Lung (tissue), 12 donors: Measurements from ENCODE around the gene TXNRD1. TPM values are rescaled to one million over a fixed set of nuclear protein-coding genes. Genes with fewer than 3 reads are reported as not detected.

Source experiments
- ATAC-seq: fragments of 200-7000 bp; cut with Tn5 transposase; one replicate; pipeline ENCODE4 v1.9.1; 2020; ENCODE audit warnings: moderate number of reproducible peaks; ENCODE audit not compliant: insufficient read depth, low FRiP score
- DNase-seq, 3 donors: peaks; one replicate each; pipeline ENCODE4 v3.0.0-alpha.2; 2013 to 2017
- H3K27ac ChIP-seq, 2 donors: one replicate each; pipeline ENCODE4 v1.5.1; 2013; ENCODE audit warnings: mild to moderate bottlenecking in 2 of 2, moderate library complexity in 2 of 2, control low read depth in 1 of 2, inconsistent platforms in 1 of 2, low read depth in 1 of 2, low read length in 1 of 2
- H3K27me3 ChIP-seq, 3 donors: one replicate each; pipeline ENCODE4 v1.5.1; 2013; ENCODE audit warnings: low read length in 2 of 3; ENCODE audit not compliant: control insufficient read depth in 3 of 3, insufficient read depth in 3 of 3
- H3K36me3 ChIP-seq, 4 donors: one replicate each; pipeline ENCODE4 v1.5.1; 2013; ENCODE audit warnings: low read length in 4 of 4, mild to moderate bottlenecking in 1 of 4, moderate library complexity in 1 of 4; ENCODE audit not compliant: control insufficient read depth in 4 of 4, insufficient read depth in 4 of 4
- H3K4me1 ChIP-seq, 5 donors: one replicate each; pipeline ENCODE4 v1.5.1; 2013; ENCODE audit warnings: low read length in 5 of 5, mild to moderate bottlenecking in 2 of 5, moderate library complexity in 1 of 5; ENCODE audit not compliant: control insufficient read depth in 5 of 5, insufficient read depth in 5 of 5
- H3K4me3 ChIP-seq: one replicate; pipeline ENCODE4 v1.5.1; 2013; ENCODE audit warnings: mild to moderate bottlenecking, control low read depth, moderate library complexity
- H3K9ac ChIP-seq, 2 donors: one replicate each; pipeline ENCODE4 v1.5.1; 2013; ENCODE audit warnings: low read length in 2 of 2, control low read depth in 1 of 2; ENCODE audit not compliant: insufficient read depth in 1 of 2
- H3K9me3 ChIP-seq, 4 donors: one replicate each; pipeline ENCODE4 v1.5.1; 2013; ENCODE audit warnings: low read length in 3 of 4, mild to moderate bottlenecking in 1 of 4, moderate library complexity in 1 of 4; ENCODE audit not compliant: control insufficient read depth in 4 of 4, insufficient read depth in 3 of 4
- WGBS, 2 donors: extraction: QIAGEN DNeasy Blood & Tissue Kit; methylation state at CpG; one replicate each; pipeline ENCODE4 v1.1.7; 2013; 5-methylcytosine and 5-hydroxymethylcytosine counted together
- polyA plus RNA-seq, 2 donors: library from polyadenylated mRNA; stranded (reverse); fragments of 200-250 nt; gene quantifications; one replicate each; pipeline ENCODE4 v1.2.1, GENCODE V29; 2013
- total RNA-seq, 2 donors: library from RNA; depleted of rRNA in 1 of 2; stranded (reverse); fragments of >200 nt in 1 of 2; gene quantifications; one replicate each; pipeline ENCODE4 v1.2.1, GENCODE V29; 2014 to 2021
- TF ChIP-seq, protein P1 (sequence below): IDR thresholded peaks from 2 replicates; pipeline ENCODE4 v1.5.1; 2012; ENCODE audit warnings: mild to moderate bottlenecking; ENCODE audit errors: control extremely low read depth, extremely low read depth
- donor health status: control.
- donor health status: control.
- donor health status: Bipolar disorder and iron deficiency.
- donor health status: healthy.
- donor health status: DM: yes; HTN: yes; CAD: no.

Gene TXNRD1
- total and polyA plus RNA-seq, 4 donors = 74.2 to 166 (median 125) TPM

DNA sequence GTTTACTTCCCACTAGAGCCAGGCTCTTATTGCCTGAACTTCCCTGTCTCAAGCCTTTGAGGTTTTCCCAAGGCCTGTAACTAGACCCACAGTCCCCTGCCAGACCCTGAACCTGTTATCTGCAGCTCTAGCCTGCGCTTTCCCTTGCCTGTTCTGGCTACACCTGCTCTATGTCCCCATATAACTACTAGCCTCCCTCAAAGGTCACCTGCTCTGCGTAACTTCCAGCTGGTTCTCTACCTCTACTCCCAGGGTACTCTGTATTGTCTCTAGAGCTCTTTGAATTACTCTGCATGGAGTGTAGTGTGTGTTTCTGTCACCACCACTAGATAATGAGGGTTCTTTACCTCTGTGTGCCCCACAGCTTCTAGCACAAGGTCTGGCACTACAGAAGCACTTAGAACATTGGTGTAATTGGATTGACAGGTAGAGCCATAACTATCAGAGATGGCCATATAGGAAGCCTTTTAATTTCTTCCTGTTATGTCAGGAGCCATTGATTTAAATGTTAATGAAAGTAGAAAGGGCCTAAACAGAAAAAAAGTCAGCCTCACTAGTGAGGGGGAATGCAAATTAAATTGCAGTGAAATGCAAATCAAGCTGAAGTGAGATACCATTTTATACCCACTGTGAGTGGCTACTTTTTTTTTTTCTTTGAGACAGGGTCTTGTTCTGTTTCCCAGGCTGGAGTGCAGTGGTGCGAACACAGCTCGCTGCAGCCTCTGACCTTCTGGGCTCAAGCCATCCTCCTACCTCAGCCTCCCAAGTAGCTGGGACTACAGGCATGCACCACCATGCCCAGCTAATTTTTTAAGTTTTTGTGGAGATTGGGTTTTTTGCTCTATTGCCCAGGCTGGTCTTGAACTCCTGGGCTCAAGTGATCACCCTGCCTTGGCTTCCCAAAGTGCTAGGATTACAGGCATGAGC is 135.7 kb downstream of the TXNRD1 start:
- ATAC-seq (no peak), DNase-seq (no peak)
- 97 to 98% methylated on average over 4 of the region's 4 CpGs for WGBS, 2 donors
- Histone ChIP-seq H3K4me3 (no peak overlapping the region), H3K9ac (no peak overlapping the region), H3K27me3 (no peaks in the 10 kb centered on the region), H3K9me3 (no peaks in the 10 kb centered on the region), H3K27ac (no peak overlapping the region), H3K36me3 (peaks cover 12 to 28% (median 24%) of the 10 kb centered on the region in 4 donors), H3K4me1 (no peaks in the 10 kb centered on the region)
- TF ChIP-seq, protein P1, sequence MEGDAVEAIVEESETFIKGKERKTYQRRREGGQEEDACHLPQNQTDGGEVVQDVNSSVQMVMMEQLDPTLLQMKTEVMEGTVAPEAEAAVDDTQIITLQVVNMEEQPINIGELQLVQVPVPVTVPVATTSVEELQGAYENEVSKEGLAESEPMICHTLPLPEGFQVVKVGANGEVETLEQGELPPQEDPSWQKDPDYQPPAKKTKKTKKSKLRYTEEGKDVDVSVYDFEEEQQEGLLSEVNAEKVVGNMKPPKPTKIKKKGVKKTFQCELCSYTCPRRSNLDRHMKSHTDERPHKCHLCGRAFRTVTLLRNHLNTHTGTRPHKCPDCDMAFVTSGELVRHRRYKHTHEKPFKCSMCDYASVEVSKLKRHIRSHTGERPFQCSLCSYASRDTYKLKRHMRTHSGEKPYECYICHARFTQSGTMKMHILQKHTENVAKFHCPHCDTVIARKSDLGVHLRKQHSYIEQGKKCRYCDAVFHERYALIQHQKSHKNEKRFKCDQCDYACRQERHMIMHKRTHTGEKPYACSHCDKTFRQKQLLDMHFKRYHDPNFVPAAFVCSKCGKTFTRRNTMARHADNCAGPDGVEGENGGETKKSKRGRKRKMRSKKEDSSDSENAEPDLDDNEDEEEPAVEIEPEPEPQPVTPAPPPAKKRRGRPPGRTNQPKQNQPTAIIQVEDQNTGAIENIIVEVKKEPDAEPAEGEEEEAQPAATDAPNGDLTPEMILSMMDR = no peak

DNA sequence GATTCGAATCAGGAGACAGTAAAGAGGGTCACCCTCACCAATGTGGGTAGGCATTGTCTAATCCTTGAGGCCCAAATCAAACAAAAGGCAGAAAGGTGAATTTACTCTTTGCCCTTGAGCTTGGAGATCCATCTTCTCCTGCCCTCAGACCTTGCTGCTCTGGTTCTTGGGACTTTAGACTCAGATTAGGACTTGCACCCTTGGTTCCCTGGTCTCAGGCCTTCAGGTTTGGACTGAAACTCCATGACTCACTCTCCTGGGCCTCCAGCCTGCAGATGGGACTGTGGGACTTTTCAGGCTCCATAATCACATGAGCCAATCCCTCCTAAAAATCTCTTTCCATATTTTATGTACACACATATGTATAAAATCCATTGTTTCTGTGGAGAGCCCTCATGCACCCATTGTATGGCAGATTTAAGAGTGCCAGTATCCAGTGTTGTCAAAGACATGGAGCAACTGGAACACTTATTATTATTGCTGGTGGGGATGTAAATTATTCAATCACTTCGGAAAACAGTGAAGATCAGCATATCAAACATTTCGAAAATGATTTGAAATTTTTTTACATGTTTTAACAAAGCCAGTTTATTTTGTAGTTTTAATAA is 136.6 kb downstream of the TXNRD1 start:
- no peak overlapping the region for H3K27ac ChIP-seq
- no peak for ATAC-seq

DNA sequence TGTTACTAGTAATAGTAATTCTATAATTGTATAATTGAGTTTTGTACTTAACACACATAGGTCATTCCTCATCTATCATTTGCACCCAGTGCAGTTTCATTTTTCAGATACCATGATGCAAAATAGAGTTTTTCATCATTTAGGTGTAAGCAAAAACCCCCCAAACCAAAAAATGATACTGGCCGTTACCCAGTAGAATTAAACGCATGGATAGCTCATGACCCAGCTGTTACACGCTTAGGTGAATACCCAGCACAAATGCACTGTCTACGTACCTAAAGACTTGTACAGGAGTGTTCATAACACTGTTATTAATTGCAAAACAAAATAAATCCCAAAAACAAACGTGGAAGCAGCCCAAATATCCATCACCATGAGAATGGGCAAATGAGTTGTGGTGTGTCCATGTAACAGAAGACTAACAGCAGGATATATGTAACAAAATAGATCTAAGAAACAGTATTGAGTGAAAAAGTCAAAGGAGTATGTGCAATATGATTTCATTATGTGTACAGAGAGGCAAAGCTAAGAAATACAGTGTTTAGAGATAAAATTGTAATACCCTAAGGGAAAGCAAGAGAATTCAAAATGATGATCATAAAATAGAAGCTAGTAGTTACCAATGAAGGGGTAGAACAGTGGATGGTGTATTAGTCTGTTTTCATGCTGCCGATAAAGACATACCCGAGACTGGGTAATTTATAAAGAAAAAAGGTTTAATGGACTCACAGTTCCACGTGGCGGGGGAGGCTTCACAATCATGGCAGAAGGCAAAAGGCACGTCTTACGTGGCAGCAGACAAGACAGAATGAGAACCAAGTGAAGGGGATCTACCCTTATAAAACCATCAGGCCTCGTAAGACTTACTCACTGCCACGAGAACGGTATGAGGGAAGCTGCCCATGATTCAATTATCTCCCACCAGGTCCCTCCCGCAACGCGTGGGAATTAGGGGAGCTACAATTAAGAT is 137.7 kb downstream of the TXNRD1 start:
- 95% methylated on average over 17 of the region's 17 CpGs for whole genome bisulfite sequencing, 2 donors

More for the DNA sequence above, 136.6 kb downstream of the TXNRD1 start:
- no peak for DNase-seq
- TF ChIP-seq, protein P1 = no peak
- WGBS, 2 donors = 97% methylated on average over 3 of the region's 3 CpGs
- Histone ChIP-seq H3K4me3 (no peak overlapping the region), H3K36me3 (peaks cover 12 to 28% (median 24%) of the 10 kb centered on the region in 4 donors), H3K27me3 (no peaks in the 10 kb centered on the region), H3K9me3 (no peaks in the 10 kb centered on the region), H3K9ac (no peak overlapping the region), H3K4me1 (no peaks in the 10 kb centered on the region)

More for the DNA sequence above, 137.7 kb downstream of the TXNRD1 start:
- Histone ChIP-seq H3K9me3 (no peaks in the 10 kb centered on the region), H3K27me3 (no peaks in the 10 kb centered on the region), H3K4me3 (no peak overlapping the region), H3K27ac (no peak overlapping the region), H3K36me3 (peaks cover 3 to 22% (median 20%) of the 10 kb centered on the region in 4 donors), H3K9ac (no peak overlapping the region), H3K4me1 (no peaks in the 10 kb centered on the region)
- DNase-seq (no peak), ATAC-seq (no peak)
- TF ChIP-seq, protein P1 = no peak
